Sciatic nerve (tissue), 1 donor: ENCODE measurements around the gene MYOC. TPM values are rescaled to one million over a fixed set of nuclear protein-coding genes. Genes with fewer than 3 reads are reported as not detected.

Experiments
- total RNA-seq: library from RNA; stranded (reverse); fragmentation: NEBNext Ultra II Directional; extraction: Animal tissue kit (Norgen Biotek cat#: 25700); gene quantifications from one replicate; pipeline ENCODE4 v1.2.1, GENCODE V29; 2021
- donor health status: DM: no; HTN: no; CAD: no.

Gene MYOC
- total RNA-seq, 1 donor from 2014 or later = 117 TPM

Other genes with a start within 250 kb of the MYOC start
- gene PRRC2C, start 167.2 kb downstream of the MYOC start, total RNA-seq = 182 TPM
- not detected for gene MYOCOS, start 30.4 kb downstream of the MYOC start, total RNA-seq
- gene VAMP4, start 89.4 kb upstream of the MYOC start, total RNA-seq = 30.0 TPM
- 19.0 TPM for gene METTL13, start 129.0 kb upstream of the MYOC start, total RNA-seq
- 16.4 TPM for gene DNM3, start 188.8 kb upstream of the MYOC start, total RNA-seq